Spinal cord (tissue), 10 donors: Measurements from ENCODE around the gene DEFB108B. TPM values are rescaled to one million over a fixed set of nuclear protein-coding genes. Genes with fewer than 3 reads are reported as not detected.
"Not testable (repeated sequence)": the region's sequence is repeated elsewhere in the genome, so short reads cannot be mapped to it uniquely, and the experiment has no call there.

Experiments used
- DNase-seq, 6 donors: peaks; one replicate each; pipeline versions ENCODE4 v3.0.0 to v3.0.0-alpha.2; 2013 to 2015; ENCODE audit warnings: low spot score in 6 of 6, low read depth in 4 of 6
- H3K27ac ChIP-seq: one replicate; pipeline ENCODE4 v1.5.1; 2013; ENCODE audit warnings: low read depth, low read length, control low read depth
- H3K27me3 ChIP-seq: one replicate; pipeline ENCODE4 v1.6.1; 2013; ENCODE audit warnings: low read length; ENCODE audit not compliant: control insufficient read depth, insufficient read depth
- H3K36me3 ChIP-seq: one replicate; pipeline ENCODE4 v1.6.1; 2013; ENCODE audit warnings: low read length; ENCODE audit not compliant: control insufficient read depth, insufficient read depth
- H3K4me1 ChIP-seq: one replicate; pipeline ENCODE4 v1.6.1; 2013; ENCODE audit warnings: low read length; ENCODE audit not compliant: control insufficient read depth, insufficient read depth
- H3K4me3 ChIP-seq: one replicate; pipeline ENCODE4 v1.5.1; 2013; ENCODE audit warnings: low read depth, low read length, control low read depth
- H3K9me3 ChIP-seq: one replicate; pipeline ENCODE4 v1.6.1; 2013; ENCODE audit warnings: low read length; ENCODE audit not compliant: control insufficient read depth, insufficient read depth
- WGBS: methylation state at CpG from one replicate; pipeline ENCODE4 v1.1.5; 2013; ENCODE audit warnings: missing lambda C conversion rate; ENCODE audit not compliant: insufficient coverage; 5-methylcytosine and 5-hydroxymethylcytosine counted together
- polyA plus RNA-seq, 2 donors: library from polyadenylated mRNA; unstranded; fragments of 120-200 nt; gene quantifications; one replicate each; pipeline ENCODE4 v1.2.1, GENCODE V29; 2013; ENCODE audit not compliant: insufficient read length in 2 of 2
- small RNA-seq: library from RNA; depleted of rRNA; stranded (forward); fragments of <200 nt; gene quantifications from one replicate; pipeline ENCODE3, GENCODE V24; 2014; ENCODE audit warnings: low replicate concordance
- total RNA-seq, 2 donors: library from RNA; depleted of rRNA in 1 of 2; stranded (reverse); fragments of 120-200 nt in 1 of 2; fragments of >200 nt in 1 of 2; gene quantifications; one replicate each; pipeline versions ENCODE4 v1.2.3 to v1.2.4, GENCODE V29; 2013 to 2014
- donor health status: healthy.

The DEFB108B gene
- total and polyA plus RNA-seq, 4 donors = 0.27 TPM; not detected in 3

DNA sequence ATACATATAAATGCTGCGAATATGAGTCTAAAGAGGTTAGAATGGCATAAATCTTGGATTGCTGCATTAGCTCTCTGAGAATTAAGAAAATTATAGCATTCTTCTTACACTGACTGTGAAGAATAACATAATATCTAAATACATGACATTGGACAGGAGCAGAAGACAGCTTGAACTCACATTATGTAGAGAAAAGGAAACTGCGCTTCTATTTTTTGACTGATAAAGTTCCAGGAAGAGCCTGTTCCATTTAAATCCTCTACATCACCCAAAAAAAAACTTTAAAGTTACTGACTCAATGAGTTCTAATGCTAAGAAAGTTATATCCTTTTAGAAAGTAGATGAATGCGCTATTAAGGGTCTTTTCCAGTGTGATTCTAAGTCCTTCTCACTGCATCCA is 27.8 kb downstream of the DEFB108B start:
- H3K27ac ChIP-seq, H3K27me3 ChIP-seq, H3K9me3 ChIP-seq, H3K4me1 ChIP-seq, H3K4me3 ChIP-seq, DNase-seq, H3K36me3 ChIP-seq: not testable (repeated sequence)
- no CpG with 5 or more reads among the region's 3 CpGs for WGBS

- H3K36me3 ChIP-seq, H3K9me3 ChIP-seq, H3K27ac ChIP-seq, H3K4me1 ChIP-seq, H3K4me3 ChIP-seq, H3K27me3 ChIP-seq: not testable (repeated sequence)
- WGBS = no CpG with 5 or more reads among the region's 3 CpGs
- peak in 2 of 6 donors; percentile 23 to 34 for DNase-seq
Measured at GRCh38 chr11:71863978-71864627, 31.1 kb downstream of the DEFB108B start.

- not testable (repeated sequence) for H3K36me3 ChIP-seq, H3K27ac ChIP-seq, DNase-seq, H3K27me3 ChIP-seq, H3K9me3 ChIP-seq, H3K4me3 ChIP-seq, H3K4me1 ChIP-seq
- no CpG with 5 or more reads among the region's 1 CpG for WGBS
Measured at GRCh38 chr11:71867209-71867608, 34.2 kb downstream of the DEFB108B start.

- not testable (repeated sequence) for H3K9me3 ChIP-seq, H3K27me3 ChIP-seq, H3K27ac ChIP-seq, DNase-seq, H3K36me3 ChIP-seq, H3K4me3 ChIP-seq, H3K4me1 ChIP-seq
- 100% methylated on average over 1 of the region's 3 CpGs for WGBS
Measured at GRCh38 chr11:71869931-71870330, 36.9 kb downstream of the DEFB108B start.

GRCh38 chr11:71870661-71871060 is 37.7 kb downstream of the DEFB108B start:
- H3K27me3 ChIP-seq, DNase-seq, H3K36me3 ChIP-seq, H3K4me3 ChIP-seq, H3K27ac ChIP-seq, H3K4me1 ChIP-seq, H3K9me3 ChIP-seq: not testable (repeated sequence)

DNA sequence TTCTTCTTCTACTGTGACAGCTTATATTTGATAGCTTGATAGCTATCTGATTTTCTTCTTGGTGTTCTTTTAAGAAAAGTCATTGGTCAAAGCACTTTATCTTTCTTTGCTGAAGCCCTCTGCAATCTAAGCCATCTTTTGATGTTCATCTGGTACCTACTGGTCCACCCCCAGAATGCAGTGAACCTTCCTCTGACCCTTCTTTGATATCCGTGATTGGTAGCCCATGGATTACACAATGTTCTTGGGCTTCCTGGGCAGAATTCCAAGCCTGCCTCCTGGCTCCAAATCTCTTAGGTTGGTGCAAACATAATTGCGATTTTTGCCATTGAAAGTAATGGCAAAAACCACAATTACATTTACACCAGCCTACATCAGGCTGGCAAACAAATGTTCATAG is 43.3 kb downstream of the DEFB108B start:
- not testable (repeated sequence) for H3K27me3 ChIP-seq, H3K4me3 ChIP-seq, H3K36me3 ChIP-seq, H3K27ac ChIP-seq, H3K9me3 ChIP-seq, H3K4me1 ChIP-seq
- DNase-seq = peak in 1 of 6 donors; percentile 39
- WGBS = no CpG with 5 or more reads among the region's 2 CpGs

DNA sequence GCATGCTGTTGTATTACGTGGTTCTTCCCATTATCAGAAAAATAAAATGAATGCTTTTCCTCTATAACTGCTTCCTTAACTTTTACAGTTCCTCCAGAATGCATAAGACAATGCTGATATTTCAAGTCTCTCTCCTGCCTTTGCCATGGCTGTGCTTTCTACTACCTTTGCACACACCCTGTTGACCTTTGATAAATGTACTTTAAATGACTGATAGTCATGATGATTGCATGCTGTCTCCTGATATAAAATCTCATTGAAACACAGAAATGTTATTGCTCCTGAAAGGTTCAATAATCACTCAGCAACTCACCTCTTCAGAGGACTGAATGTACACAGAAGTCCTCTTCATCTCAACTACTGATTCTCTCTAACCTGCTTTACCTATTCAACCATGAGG is 45.1 kb downstream of the DEFB108B start, which contains the start of gene DEFB131B:
DEFB131B (plus strand) TSS at position 395 of the 400 bp plus-strand sequence; CDS start at position 395, 0 bp downstream.
- not testable (repeated sequence) for H3K9me3 ChIP-seq, H3K36me3 ChIP-seq, H3K4me1 ChIP-seq, H3K4me3 ChIP-seq, H3K27ac ChIP-seq, H3K27me3 ChIP-seq, DNase-seq
- WGBS = no CpG with 5 or more reads among the region's 1 CpG

- DNase-seq, H3K4me3 ChIP-seq, H3K4me1 ChIP-seq, H3K27me3 ChIP-seq, H3K9me3 ChIP-seq, H3K27ac ChIP-seq, H3K36me3 ChIP-seq: not testable (repeated sequence)
- 100% methylated on average over 2 of the region's 12 CpGs for WGBS
Measured at GRCh38 chr11:71885806-71886205, 52.8 kb downstream of the DEFB108B start.

Small RNA genes within 50 kb of the gene (small RNA-seq; reads per million reads assigned to genes)
- gene RNA5SP342 = not detected

Other genes starting within 250 kb of the DEFB108B start
- not detected for gene DEFB131B, start 45.3 kb downstream of the DEFB108B start, total RNA-seq
- not detected for gene DEFB131B, start 45.3 kb downstream of the DEFB108B start, polyA plus RNA-seq
- 1 to 10 TPM; 7.9 to 9.3 TPM for gene XNDC1N, start 95.4 kb downstream of the DEFB108B start, total RNA-seq
- 1 to 10 TPM; 4.3 to 6.7 TPM for gene XNDC1N, start 95.4 kb downstream of the DEFB108B start, polyA plus RNA-seq
- gene RNF121, start 95.8 kb downstream of the DEFB108B start, total RNA-seq = 10 to 100 TPM; 27.6 to 29.0 TPM
- gene RNF121, start 95.8 kb downstream of the DEFB108B start, polyA plus RNA-seq = 10 to 100 TPM; 39.4 to 40.6 TPM
- gene IL18BP, start 165.7 kb downstream of the DEFB108B start, total RNA-seq = 1 to 10 TPM; 3.8 to 4.4 TPM
- gene IL18BP, start 165.7 kb downstream of the DEFB108B start, polyA plus RNA-seq = 10 to 100 TPM; 12.0 to 14.3 TPM
- gene NUMA1, start 247.3 kb downstream of the DEFB108B start, total RNA-seq = 100 to 1,000 TPM; 104 to 164 TPM
- 100 to 1,000 TPM; 166 to 187 TPM for gene NUMA1, start 247.3 kb downstream of the DEFB108B start, polyA plus RNA-seq
- 10 to 100 TPM; 11.6 to 24.7 TPM for gene LRRC51, start 247.7 kb downstream of the DEFB108B start, total RNA-seq
- 10 to 100 TPM; 27.2 to 31.9 TPM for gene LRRC51, start 247.7 kb downstream of the DEFB108B start, polyA plus RNA-seq